ENCODE measurements around the gene CCM2. TPM values are rescaled to one million over a fixed set of nuclear protein-coding genes. Genes with fewer than 3 reads are reported as not detected.
A peak's percentile ranks its signal among the peaks of the same experiment; 100 is the strongest.

Gene CCM2
- total RNA-seq, 2 donors from 2014 or later, result 43.0 to 49.7 TPM

GRCh38 chr7:44984478-44984758 lies 15.6 kb upstream of the CCM2 start:
- Histone ChIP-seq H3K4me1 (ENCODE audit: control insufficient read depth in 1 of 2, low read depth in 2 of 2) (peaks cover 12 to 38% of the 10 kb centered on the region in 2 donors), H3K27me3 (replicated peaks; ENCODE audit: insufficient read depth) (no peaks in the 10 kb centered on the region), H3K9me3 (no peaks in the 10 kb centered on the region), H3K4me3 (no peak overlapping the region), H3K36me3 (peaks cover 11% of the 10 kb centered on the region), H3K27ac (no peak overlapping the region)
- ATAC-seq (ENCODE audit: insufficient number of reproducible peaks, low FRiP score, low read depth) (no peak), DNase-seq (ENCODE audit: low spot score) (no peak)
- TF ChIP-seq CTCF (IDR thresholded peaks at IDR 0.05), result no peak

- Histone ChIP-seq H3K27me3 (replicated peaks; ENCODE audit: insufficient read depth) (no peaks in the 10 kb centered on the region), H3K36me3 (peaks cover 11% of the 10 kb centered on the region), H3K4me3 (peak overlapping the region; percentile 78), H3K27ac (peak overlapping the region; percentile 88 to 90), H3K9me3 (no peaks in the 10 kb centered on the region), H3K4me1 (ENCODE audit: control insufficient read depth in 1 of 2, low read depth in 2 of 2) (peaks cover 12 to 36% of the 10 kb centered on the region in 2 donors)
- no peak for TF ChIP-seq CTCF (IDR thresholded peaks at IDR 0.05)
- ATAC-seq (ENCODE audit: insufficient number of reproducible peaks, low FRiP score, low read depth), result no peak
- DNase-seq (ENCODE audit: low spot score), result no peak
These were observed 14.8 kb upstream of the CCM2 start for GRCh38 chr7:44985033-44985695.

GRCh38 chr7:44985900-44986217 lies 14.1 kb upstream of the CCM2 start:
- Histone ChIP-seq H3K4me3 (peak overlapping the region; percentile 78), H3K36me3 (peaks cover 11% of the 10 kb centered on the region), H3K9me3 (no peaks in the 10 kb centered on the region), H3K27me3 (replicated peaks; ENCODE audit: insufficient read depth) (no peaks in the 10 kb centered on the region), H3K27ac (peak overlapping the region; percentile 88 to 90), H3K4me1 (ENCODE audit: control insufficient read depth in 1 of 2, low read depth in 2 of 2) (peaks cover 12 to 36% of the 10 kb centered on the region in 2 donors)
- DNase-seq (ENCODE audit: low spot score) (no peak), ATAC-seq (ENCODE audit: insufficient number of reproducible peaks, low FRiP score, low read depth) (no peak)
- no peak for TF ChIP-seq CTCF (IDR thresholded peaks at IDR 0.05)

- no peaks in the 10 kb centered on the region for H3K27me3 ChIP-seq (replicated peaks; ENCODE audit: insufficient read depth)
- peak overlapping the region; percentile 88 to 90 for H3K27ac ChIP-seq
- ATAC-seq (ENCODE audit: insufficient number of reproducible peaks, low FRiP score, low read depth) (peak; percentile 95), DNase-seq (ENCODE audit: low spot score) (peak; percentile 76)
- peak overlapping the region; percentile 78 for H3K4me3 ChIP-seq
- H3K9me3 ChIP-seq, result no peaks in the 10 kb centered on the region
- peaks cover 12 to 37% of the 10 kb centered on the region in 2 donors for H3K4me1 ChIP-seq (ENCODE audit: control insufficient read depth in 1 of 2, low read depth in 2 of 2)
- no peak for TF ChIP-seq CTCF (IDR thresholded peaks at IDR 0.05)
- H3K36me3 ChIP-seq, result peaks cover 11% of the 10 kb centered on the region
These were observed 13.6 kb upstream of the CCM2 start for GRCh38 chr7:44986218-44987053.

GRCh38 chr7:44987457-44987856 lies 12.5 kb upstream of the CCM2 start:
- Histone ChIP-seq H3K4me1 (ENCODE audit: control insufficient read depth in 1 of 2, low read depth in 2 of 2) (peaks cover 12 to 37% of the 10 kb centered on the region in 2 donors), H3K27me3 (replicated peaks; ENCODE audit: insufficient read depth) (no peaks in the 10 kb centered on the region), H3K27ac (peak overlapping the region; percentile 88 to 90), H3K9me3 (no peaks in the 10 kb centered on the region), H3K36me3 (peaks cover 10% of the 10 kb centered on the region), H3K4me3 (peak overlapping the region; percentile 78)
- ATAC-seq (ENCODE audit: insufficient number of reproducible peaks, low FRiP score, low read depth), result no peak
- DNase-seq (ENCODE audit: low spot score), result no peak
- no peak for TF ChIP-seq CTCF (IDR thresholded peaks at IDR 0.05)

All from thoracic aorta (tissue), 2 donors.